ENCODE data around the gene RNF44.

Gene RNF44

GRCh38 chr5:176534640-176535039 lies 2.6 kb downstream of the RNF44 start:
- peak in 1 of 14 donors; percentile 30 for DNase-seq

- peak in 1 of 14 donors; percentile 40 for DNase-seq
These were observed 3.1 kb downstream of the RNF44 start for GRCh38 chr5:176533894-176534611.

GRCh38 chr5:176533390-176533789 lies 3.8 kb downstream of the RNF44 start:
- DNase-seq: peak in 6 of 14 donors; percentile 26 to 45 (median 34)

- DNase-seq: no peak
These were observed 4.4 kb downstream of the RNF44 start for GRCh38 chr5:176532795-176533194.

- no peak for DNase-seq
These were observed 5.2 kb downstream of the RNF44 start for GRCh38 chr5:176531902-176532493.

- peak in 13 of 14 donors; percentile 16 to 84 (median 64) for DNase-seq
These were observed 6.0 kb downstream of the RNF44 start for GRCh38 chr5:176530983-176531901.

GRCh38 chr5:176530393-176530982 lies 6.7 kb downstream of the RNF44 start:
- DNase-seq: no peak

- no peak for DNase-seq
These were observed 7.5 kb downstream of the RNF44 start for GRCh38 chr5:176529741-176530141.

GRCh38 chr5:176529116-176529740 lies 8.0 kb downstream of the RNF44 start:
- DNase-seq: no peak

- DNase-seq: no peak
These were observed 8.5 kb downstream of the RNF44 start for GRCh38 chr5:176528761-176529115.

GRCh38 chr5:176528301-176528700 lies 8.9 kb downstream of the RNF44 start:
- DNase-seq: no peak

GRCh38 chr5:176527246-176528222 lies 9.7 kb downstream of the RNF44 start:
- DNase-seq: no peak

- no peak for DNase-seq
These were observed 10.7 kb downstream of the RNF44 start for GRCh38 chr5:176526462-176526861.

- no peak for DNase-seq
These were observed 11.5 kb downstream of the RNF44 start for GRCh38 chr5:176525677-176526076.

- no peak for DNase-seq
These were observed 12.2 kb downstream of the RNF44 start for GRCh38 chr5:176524987-176525386.

GRCh38 chr5:176524138-176524537 lies 13.1 kb downstream of the RNF44 start:
- no peak for DNase-seq

- no peak for DNase-seq
These were observed 15.4 kb downstream of the RNF44 start for GRCh38 chr5:176521699-176522263.

GRCh38 chr5:176521286-176521685 lies 15.9 kb downstream of the RNF44 start:
- no peak for DNase-seq

- DNase-seq: no peak
These were observed 17.1 kb downstream of the RNF44 start for GRCh38 chr5:176519810-176520720.
